ENCODE data around the gene FBXW8.

The FBXW8 gene

DNA sequence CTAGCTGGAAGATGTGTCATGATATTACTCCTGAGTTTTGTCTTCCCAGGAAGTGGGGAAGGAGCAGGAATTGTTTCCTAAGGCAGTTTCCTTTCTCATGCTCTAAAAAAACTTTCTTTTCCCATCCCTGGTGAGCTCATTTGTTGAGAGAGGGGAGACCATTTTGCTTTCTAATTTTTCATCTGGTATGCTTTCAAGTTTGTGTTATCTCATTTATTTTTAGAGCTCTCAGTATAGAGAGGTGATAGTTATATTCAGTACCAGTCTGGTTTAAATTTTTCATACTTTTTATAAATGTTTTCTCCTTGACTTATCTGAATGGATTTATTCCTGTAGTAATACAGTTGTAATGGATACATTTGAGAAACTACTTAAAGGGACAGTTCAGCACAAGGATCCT, 79.6 kb downstream of the FBXW8 start:
- Mint-ChIP-seq H3K36me3 (ENCODE audit: insufficient read depth) (peaks cover 14% of the 10 kb centered on the region), H3K4me3 (no peak overlapping the region), H3K27me3 (no peaks in the 10 kb centered on the region), H3K4me1 (ENCODE audit: low read depth in 2 of 2) (no peaks in the 10 kb centered on the region), H3K9me3 (no peaks in the 10 kb centered on the region), H3K27ac (no peak overlapping the region)
- ATAC-seq (replicated peaks) = no peak
- DNase-seq = no peak

GRCh38 chr12:116990971-116991966, 80.5 kb downstream of the FBXW8 start:
- Mint-ChIP-seq H3K4me3 (no peak overlapping the region), H3K36me3 (ENCODE audit: insufficient read depth) (peaks cover 14% of the 10 kb centered on the region), H3K4me1 (ENCODE audit: low read depth in 2 of 2) (no peaks in the 10 kb centered on the region), H3K9me3 (no peaks in the 10 kb centered on the region), H3K27ac (no peak overlapping the region), H3K27me3 (no peaks in the 10 kb centered on the region)
- DNase-seq (no peak), ATAC-seq (replicated peaks) (no peak)

DNA sequence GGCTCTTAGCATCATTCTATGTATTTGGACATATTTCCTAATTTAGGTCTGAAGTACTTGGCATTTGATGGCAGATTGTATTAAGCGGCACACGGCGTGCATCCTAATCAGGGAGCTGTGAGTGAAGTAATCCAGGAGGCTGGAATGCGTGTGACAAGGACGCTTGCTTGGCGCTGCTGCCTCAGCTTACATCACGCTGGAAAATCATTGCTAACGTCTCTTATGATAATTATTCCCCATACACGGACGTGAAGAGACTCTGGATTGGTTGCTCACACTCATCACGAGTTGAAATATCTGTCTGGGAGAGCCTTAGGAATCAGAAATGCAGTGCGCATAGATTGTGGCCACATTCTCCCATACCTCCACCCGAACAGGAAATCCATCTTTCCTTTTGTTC, 85.3 kb downstream of the FBXW8 start:
- Mint-ChIP-seq H3K27ac (peak overlapping the region in 1 of 2 donors; percentile 9), H3K27me3 (no peaks in the 10 kb centered on the region), H3K36me3 (ENCODE audit: insufficient read depth) (peaks cover 10% of the 10 kb centered on the region), H3K4me1 (ENCODE audit: low read depth in 2 of 2) (no peaks in the 10 kb centered on the region), H3K9me3 (no peaks in the 10 kb centered on the region), H3K4me3 (no peak overlapping the region)
- DNase-seq = no peak
- no peak for ATAC-seq (replicated peaks)

GRCh38 chr12:116996621-116997020, 85.9 kb downstream of the FBXW8 start:
- no peak overlapping the region for H3K27ac Mint-ChIP-seq
- no peaks in the 10 kb centered on the region for H3K27me3 Mint-ChIP-seq
- H3K4me1 Mint-ChIP-seq (ENCODE audit: low read depth in 2 of 2) = no peaks in the 10 kb centered on the region
- no peak for DNase-seq
- no peak overlapping the region for H3K4me3 Mint-ChIP-seq
- H3K36me3 Mint-ChIP-seq (ENCODE audit: insufficient read depth) = peaks cover 6% of the 10 kb centered on the region
- no peak for ATAC-seq (replicated peaks)
- H3K9me3 Mint-ChIP-seq = no peaks in the 10 kb centered on the region

DNA sequence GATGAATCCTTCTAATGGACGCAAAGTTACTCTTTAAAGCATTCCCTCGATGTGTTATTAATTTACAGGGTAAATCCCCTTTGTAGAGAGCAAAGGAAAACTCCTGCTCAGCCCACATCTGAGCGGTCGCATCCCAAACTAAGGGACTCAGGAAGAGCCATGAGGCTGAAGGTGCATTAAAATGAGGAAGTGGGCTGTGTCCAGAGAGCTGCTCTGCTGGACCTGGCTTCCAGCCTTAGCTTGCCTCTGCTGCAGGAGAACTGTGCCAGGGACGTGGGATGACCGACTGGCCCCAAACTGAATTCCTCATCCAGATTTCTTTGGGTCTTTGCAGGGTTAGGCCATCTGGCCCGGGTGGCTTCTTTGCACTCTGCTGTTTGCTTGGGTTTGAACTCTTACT, 88.3 kb downstream of the FBXW8 start:
- DNase-seq = no peak
- no peak for ATAC-seq (replicated peaks)
- Mint-ChIP-seq H3K27me3 (no peaks in the 10 kb centered on the region), H3K27ac (no peak overlapping the region), H3K9me3 (no peaks in the 10 kb centered on the region), H3K36me3 (ENCODE audit: insufficient read depth) (peaks cover 6% of the 10 kb centered on the region), H3K4me1 (ENCODE audit: low read depth in 2 of 2) (no peaks in the 10 kb centered on the region), H3K4me3 (no peak overlapping the region)

- ATAC-seq (replicated peaks) (no peak), DNase-seq (no peak)
- no peaks in the 10 kb centered on the region for H3K9me3 Mint-ChIP-seq
- H3K27me3 Mint-ChIP-seq = no peaks in the 10 kb centered on the region
- H3K4me1 Mint-ChIP-seq (ENCODE audit: low read depth in 2 of 2) = no peaks in the 10 kb centered on the region
- no peak overlapping the region for H3K27ac Mint-ChIP-seq
- peaks cover 6% of the 10 kb centered on the region for H3K36me3 Mint-ChIP-seq (ENCODE audit: insufficient read depth)
- no peak overlapping the region for H3K4me3 Mint-ChIP-seq
Measured at GRCh38 chr12:117000316-117000715, 89.6 kb downstream of the FBXW8 start.

DNA sequence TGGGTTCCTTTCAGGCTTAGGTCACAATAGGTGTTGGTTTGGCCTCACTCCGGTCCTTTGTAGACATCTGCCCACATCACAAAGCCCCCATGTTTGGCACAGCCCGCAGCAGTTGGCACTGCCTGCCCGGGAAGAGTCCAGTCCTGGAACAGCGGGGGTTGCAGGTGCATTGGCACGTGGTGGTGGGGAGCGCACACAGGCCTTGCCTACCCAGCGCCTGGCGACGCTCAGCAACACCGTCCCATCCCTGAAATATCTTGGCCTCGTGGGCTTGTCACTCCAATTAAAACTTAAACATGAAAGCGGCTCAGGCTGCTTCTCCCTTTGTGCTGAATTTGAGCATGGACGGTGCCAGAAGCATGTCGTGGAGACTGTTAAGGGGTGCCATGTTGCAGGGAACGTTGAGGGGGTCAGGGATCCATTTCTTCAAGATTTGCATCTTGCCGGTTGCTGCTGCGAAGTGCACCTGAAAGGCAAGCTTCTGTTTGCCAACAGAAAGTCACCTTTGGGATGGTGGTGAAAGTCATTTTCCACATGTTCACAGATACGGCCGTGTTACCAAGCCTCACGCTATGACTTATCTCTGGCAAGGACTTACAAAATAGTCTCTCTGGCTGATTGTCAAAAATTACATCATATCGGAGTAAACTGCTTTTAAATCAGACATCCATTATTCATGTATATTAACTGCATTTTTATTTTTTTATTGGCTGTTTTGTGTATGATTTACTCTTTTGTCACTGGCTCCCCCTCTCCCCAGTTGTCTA, 91.5 kb downstream of the FBXW8 start:
- Mint-ChIP-seq H3K4me3 (no peak overlapping the region), H3K4me1 (ENCODE audit: low read depth in 2 of 2) (no peaks in the 10 kb centered on the region), H3K36me3 (ENCODE audit: insufficient read depth) (peaks cover 6% of the 10 kb centered on the region), H3K27me3 (no peaks in the 10 kb centered on the region), H3K27ac (no peak overlapping the region), H3K9me3 (no peaks in the 10 kb centered on the region)
- DNase-seq = no peak
- no peak for ATAC-seq (replicated peaks)

DNA sequence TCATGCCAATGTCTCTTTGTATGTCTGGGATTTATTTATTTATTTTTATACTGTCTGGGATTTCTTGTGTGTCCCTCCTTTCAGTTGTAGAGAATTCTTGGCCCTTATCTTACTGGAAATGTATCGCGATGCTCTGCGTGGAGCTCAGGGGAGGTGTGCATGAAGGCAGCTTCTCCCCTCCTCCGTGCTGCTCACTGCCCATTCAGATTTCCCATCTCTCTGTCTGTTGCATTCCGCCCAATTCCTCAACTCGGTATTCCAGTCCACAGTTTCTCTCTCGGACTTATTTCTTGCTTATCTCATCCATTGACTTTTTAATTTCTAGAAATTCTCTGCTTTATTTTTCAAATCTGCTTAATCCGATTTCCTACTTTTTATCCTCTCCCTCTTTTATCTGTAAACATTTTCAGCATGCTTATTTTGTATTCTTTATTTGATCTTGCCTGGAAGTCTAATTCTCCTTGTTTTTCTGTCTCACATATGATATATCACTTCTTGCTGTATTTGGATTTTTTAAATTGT, 93.2 kb downstream of the FBXW8 start:
- no peaks in the 10 kb centered on the region for H3K27me3 Mint-ChIP-seq
- H3K4me3 Mint-ChIP-seq = no peak overlapping the region
- no peaks in the 10 kb centered on the region for H3K4me1 Mint-ChIP-seq (ENCODE audit: low read depth in 2 of 2)
- H3K9me3 Mint-ChIP-seq = no peaks in the 10 kb centered on the region
- ATAC-seq (replicated peaks) (no peak), DNase-seq (no peak)
- no peak overlapping the region for H3K27ac Mint-ChIP-seq
- peaks cover 6% of the 10 kb centered on the region for H3K36me3 Mint-ChIP-seq (ENCODE audit: insufficient read depth)

- no peak for ATAC-seq (replicated peaks)
Measured at GRCh38 chr12:117005417-117006046, 94.8 kb downstream of the FBXW8 start.

GRCh38 chr12:117006333-117006732, 95.6 kb downstream of the FBXW8 start:
- DNase-seq = no peak
- Mint-ChIP-seq H3K27me3 (no peaks in the 10 kb centered on the region), H3K9me3 (no peaks in the 10 kb centered on the region), H3K27ac (peak overlapping the region in 1 of 2 donors; percentile 21), H3K36me3 (ENCODE audit: insufficient read depth) (peaks cover 2% of the 10 kb centered on the region), H3K4me3 (no peak overlapping the region), H3K4me1 (ENCODE audit: low read depth in 2 of 2) (no peaks in the 10 kb centered on the region)
- no peak for ATAC-seq (replicated peaks)

More at GRCh38 chr12:117005417-117006046, 94.8 kb downstream of the FBXW8 start:
- Mint-ChIP-seq H3K27ac (peak overlapping the region; percentile 21 to 29), H3K9me3 (no peaks in the 10 kb centered on the region), H3K4me3 (no peak overlapping the region), H3K36me3 (ENCODE audit: insufficient read depth) (no peaks in the 10 kb centered on the region), H3K4me1 (ENCODE audit: low read depth in 2 of 2) (no peaks in the 10 kb centered on the region), H3K27me3 (no peaks in the 10 kb centered on the region)
- DNase-seq = no peak

- ATAC-seq (replicated peaks) (no peak), DNase-seq (no peak)
- no peak overlapping the region for H3K4me3 Mint-ChIP-seq
- H3K36me3 Mint-ChIP-seq (ENCODE audit: insufficient read depth) = peaks cover 10% of the 10 kb centered on the region
- no peaks in the 10 kb centered on the region for H3K9me3 Mint-ChIP-seq
- H3K27me3 Mint-ChIP-seq = no peaks in the 10 kb centered on the region
- H3K27ac Mint-ChIP-seq = no peak overlapping the region
- H3K4me1 Mint-ChIP-seq (ENCODE audit: low read depth in 2 of 2) = no peaks in the 10 kb centered on the region
Measured at GRCh38 chr12:117007577-117007976, 96.8 kb downstream of the FBXW8 start.

GRCh38 chr12:117009759-117010158, 99.0 kb downstream of the FBXW8 start:
- Mint-ChIP-seq H3K4me1 (ENCODE audit: low read depth in 2 of 2) (no peaks in the 10 kb centered on the region), H3K27me3 (no peaks in the 10 kb centered on the region), H3K4me3 (no peak overlapping the region), H3K9me3 (no peaks in the 10 kb centered on the region), H3K27ac (no peak overlapping the region), H3K36me3 (ENCODE audit: insufficient read depth) (peaks cover 22% of the 10 kb centered on the region)
- DNase-seq (no peak), ATAC-seq (replicated peaks) (no peak)

GRCh38 chr12:117010693-117011451, 100.1 kb downstream of the FBXW8 start:
- H3K27ac Mint-ChIP-seq = no peak overlapping the region
- no peak overlapping the region for H3K4me3 Mint-ChIP-seq
- no peaks in the 10 kb centered on the region for H3K4me1 Mint-ChIP-seq (ENCODE audit: low read depth in 2 of 2)
- peaks cover 22% of the 10 kb centered on the region for H3K36me3 Mint-ChIP-seq (ENCODE audit: insufficient read depth)
- no peak for ATAC-seq (replicated peaks)
- no peaks in the 10 kb centered on the region for H3K27me3 Mint-ChIP-seq
- peaks cover 0 to 2% of the 10 kb centered on the region in 2 donors for H3K9me3 Mint-ChIP-seq
- no peak for DNase-seq
